HCT116 (cell line): ENCODE measurements around the gene IRAK2. TPM values are rescaled to one million over a fixed set of nuclear protein-coding genes. Genes with fewer than 3 reads are reported as not detected.

Experiments used
- ATAC-seq: fragments of 200-7000 bp; cut with Tn5 transposase; 2 replicates; pipeline ENCODE4 v1.9.1; 2020; ENCODE audit warnings: mild to moderate bottlenecking, moderate library complexity
- BruUV-seq: library from RNA; stranded (reverse); fragments of 400-500 nt; replicated peaks from 2 replicates; lab custom pipeline; 2021; lab: Mats Ljungman, UMichigan
- CTCF ChIA-PET: fragments of 300-600 bp; sonication (Branson Sonifier 250); formaldehyde crosslinking; loops from one replicate; lab custom pipeline; 2021; ENCODE audit warnings: antibody characterized with exemption; lab: Charles Lee
- POLR2A ChIA-PET: fragments of 300-600, 350-600 bp; sonication (Branson Sonifier 250); formaldehyde crosslinking; loops from one replicate; lab custom pipeline; 2021; ENCODE audit warnings: antibody characterized with exemption; lab: Charles Lee
- RAD21 ChIA-PET, 2 experiments: fragments of 300-600 bp; sonication (Branson Sonifier 250); formaldehyde crosslinking; loops; one replicate each; lab custom pipeline; 2023; ENCODE audit warnings: low total read pairs in 2 of 2; ENCODE audit not compliant: uncharacterized antibody in 2 of 2, unreplicated experiment in 2 of 2, low non-redundant PET in 1 of 2; lab: Charles Lee
- DNase-seq: peaks from one replicate; pipeline ENCODE4 v3.0.0-alpha.2; 2010; ENCODE audit warnings: low read depth, low spot score
- H2AFZ ChIP-seq: fragments of 200-600 bp; shearing (Covaris generic), sonication (generic); 2 replicates; pipeline ENCODE4 v1.6.1; 2017; ENCODE audit warnings: low read depth, mixed run types, mixed read lengths, antibody characterized with exemption, low read length; ENCODE audit not compliant: poor library complexity, severe bottlenecking
- H3K27ac ChIP-seq: 2 replicates; pipeline ENCODE4 v1.5.1; 2012; ENCODE audit warnings: low read depth, low read length
- H3K27me3 ChIP-seq: fragments of 200-600 bp; sonication (generic); 2 replicates; pipeline ENCODE4 v1.6.1; 2016; ENCODE audit warnings: mixed run types, low read length, mixed read lengths; ENCODE audit not compliant: insufficient read depth
- H3K36me3 ChIP-seq, 2 experiments: fragments of 200-500 bp in 1 of 2; fragments of 200-600 bp in 1 of 2; sonication (Bioruptor generic) in 1 of 2; sonication (generic) in 1 of 2; 2 replicates each; pipeline versions ENCODE4 v1.5.1 to v1.6.1; 2014 to 2016; ENCODE audit warnings: low read length in 2 of 2, inconsistent platforms in 1 of 2, mixed read lengths in 1 of 2, mixed run types in 1 of 2; ENCODE audit not compliant: insufficient read depth in 2 of 2, control insufficient read depth in 1 of 2
- H3K4me1 ChIP-seq, 2 experiments: fragments of 200-600 bp in 1 of 2; sonication (generic) in 1 of 2; 2 replicates each; pipeline versions ENCODE4 v1.5.1 to v1.6.1; 2012 to 2017; ENCODE audit warnings: low read length in 2 of 2, inconsistent platforms in 1 of 2, mild to moderate bottlenecking in 1 of 2, mixed read lengths in 1 of 2, mixed run types in 1 of 2, moderate library complexity in 1 of 2; ENCODE audit not compliant: insufficient read depth in 2 of 2, control insufficient read depth in 1 of 2
- H3K4me2 ChIP-seq: fragments of 200-600 bp; sonication (generic); 2 replicates; pipeline ENCODE4 v1.6.1; 2017; ENCODE audit warnings: mixed run types, low read length, mixed read lengths
- H3K4me3 ChIP-seq, 2 experiments: fragments of 200-600 bp in 1 of 2; sonication (generic) in 1 of 2; replicated peaks in 1 of 2; 2 replicates each; pipeline ENCODE4 v1.5.1; 2011 to 2016; ENCODE audit warnings: low read length in 2 of 2, control low read depth in 1 of 2, low read depth in 1 of 2, mild to moderate bottlenecking in 1 of 2, mixed read lengths in 1 of 2, mixed run types in 1 of 2
- H3K79me2 ChIP-seq: fragments of 200-600 bp; sonication (generic); 2 replicates; pipeline ENCODE4 v1.6.1; 2017; ENCODE audit warnings: mild to moderate bottlenecking, mixed run types, low read length, moderate library complexity, mixed read lengths; ENCODE audit not compliant: insufficient read depth
- H3K9ac ChIP-seq: fragments of 200-600 bp; sonication (generic); 2 replicates; pipeline ENCODE4 v1.6.1; 2016; ENCODE audit warnings: low read length, mixed read lengths
- H3K9me2 ChIP-seq: fragments of 200-600 bp; sonication (generic), shearing (Covaris generic); 2 replicates; pipeline ENCODE4 v1.6.1; 2017; ENCODE audit warnings: mixed run types, mild to moderate bottlenecking, moderate library complexity; ENCODE audit not compliant: insufficient read depth
- H3K9me3 ChIP-seq, 2 experiments: fragments of 200-500 bp in 1 of 2; fragments of 200-600 bp in 1 of 2; sonication (Bioruptor generic) in 1 of 2; sonication (generic) in 1 of 2; 2 replicates each; pipeline ENCODE4 v1.6.1; 2014 to 2017; ENCODE audit warnings: low read length in 2 of 2, mixed read lengths in 2 of 2, inconsistent platforms in 1 of 2, low read depth in 1 of 2, mild to moderate bottlenecking in 1 of 2, mixed run types in 1 of 2, moderate library complexity in 1 of 2; ENCODE audit not compliant: control insufficient read depth in 1 of 2, insufficient read depth in 1 of 2
- H4K20me1 ChIP-seq: fragments of 200-600 bp; sonication (generic), shearing (Covaris generic); 2 replicates; pipeline ENCODE4 v1.6.1; 2017; ENCODE audit warnings: mixed run types, mild to moderate bottlenecking, moderate library complexity; ENCODE audit not compliant: insufficient read depth
- ATF3 ChIP-seq: IDR thresholded peaks from 2 replicates; pipeline ENCODE4 v1.6.1; 2012
- CBX3 ChIP-seq: IDR thresholded peaks from 2 replicates; pipeline ENCODE4 v1.6.1; 2012; ENCODE audit warnings: low read depth
- CEBPB ChIP-seq: IDR thresholded peaks from 2 replicates; pipeline ENCODE4 v1.6.1; 2012; ENCODE audit warnings: low read depth
- CTCF ChIP-seq, 3 experiments: fragments of 200-600 bp in 1 of 3; sonication (generic) in 1 of 3; IDR thresholded peaks in 2 of 3; conservative IDR thresholded peaks in 1 of 3; 2 replicates each; pipeline ENCODE4 v1.5.1; 2012 to 2017; ENCODE audit warnings: low read depth in 2 of 3, low read length in 2 of 3, antibody characterized with exemption in 1 of 3, borderline replicate concordance in 1 of 3, control low read depth in 1 of 3, mild to moderate bottlenecking in 1 of 3, mixed read lengths in 1 of 3, mixed run types in 1 of 3, moderate library complexity in 1 of 3; ENCODE audit not compliant: insufficient read depth in 1 of 3
- EGR1 ChIP-seq: IDR thresholded peaks from 2 replicates; pipeline ENCODE4 v1.6.1; 2012; ENCODE audit warnings: low read depth
- ELF1 ChIP-seq: IDR thresholded peaks from 2 replicates; pipeline ENCODE4 v1.6.1; 2012; ENCODE audit warnings: low read depth, borderline replicate concordance
- EZH2 ChIP-seq: fragments of 200-600 bp; sonication (generic); IDR thresholded peaks from 2 replicates; pipeline ENCODE4 v1.6.1; 2017; ENCODE audit warnings: antibody characterized with exemption, mixed run types
- EZH2phosphoT487 ChIP-seq: fragments of 200-600 bp; IDR thresholded peaks from 2 replicates; pipeline ENCODE4 v1.6.1; 2018; ENCODE audit warnings: antibody characterized with exemption, borderline replicate concordance
- JUND ChIP-seq: IDR thresholded peaks from 2 replicates; pipeline ENCODE4 v1.6.1; 2012
- MAX ChIP-seq: IDR thresholded peaks from 2 replicates; pipeline ENCODE4 v1.6.1; 2012
- POLR2AphosphoS5 ChIP-seq: IDR thresholded peaks from 2 replicates; pipeline ENCODE4 v1.6.1; 2011; ENCODE audit warnings: mild to moderate bottlenecking, low read depth, low read length, moderate library complexity
- RAD21 ChIP-seq: IDR thresholded peaks from 2 replicates; pipeline ENCODE4 v1.6.1; 2012; ENCODE audit warnings: low read depth, mild to moderate bottlenecking
- SP1 ChIP-seq: IDR thresholded peaks from 2 replicates; pipeline ENCODE4 v1.6.1; 2012; ENCODE audit warnings: low read depth
- SRF ChIP-seq: IDR thresholded peaks from 2 replicates; pipeline ENCODE4 v1.6.1; 2012; ENCODE audit warnings: low read depth
- TCF7L2 ChIP-seq: IDR thresholded peaks from 2 replicates; pipeline ENCODE4 v1.7.0; 2011; ENCODE audit warnings: borderline replicate concordance, inconsistent platforms; ENCODE audit not compliant: insufficient read depth, insufficient read length; ENCODE audit errors: extremely low read depth
- YY1 ChIP-seq: IDR thresholded peaks from 2 replicates; pipeline ENCODE4 v1.6.1; 2011; ENCODE audit warnings: low read length, low read depth, moderate library complexity, mild to moderate bottlenecking; ENCODE audit not compliant: insufficient replicate concordance; ENCODE audit errors: extremely low read depth
- ZFX ChIP-seq: fragments of 450-650 bp; IDR thresholded peaks from 2 replicates; pipeline ENCODE4 v1.6.1; 2017
- ZNF274 ChIP-seq: fragments of 200-500 bp; sonication (Bioruptor generic); IDR thresholded peaks from 2 replicates; pipeline ENCODE4 v1.6.1; 2014; ENCODE audit warnings: mild to moderate bottlenecking, low read depth, low read length, inconsistent platforms
- intact Hi-C: fragments of 100-400 bp; cut with micrococcal nuclease; formaldehyde crosslinking; loops from 2 replicates; pipeline ENCODE4 v1.10.0; 2022
- total RNA-seq: library from RNA; stranded (reverse); gene quantifications from one replicate; pipeline ENCODE4 v1.2.1, GENCODE V29; 2021; ENCODE audit not compliant: unreplicated experiment
- TF ChIP-seq, protein P1 (sequence below): IDR thresholded peaks from 2 replicates; pipeline ENCODE4 v1.6.1; 2011; ENCODE audit warnings: mild to moderate bottlenecking, low read length, moderate library complexity; ENCODE audit not compliant: insufficient replicate concordance; ENCODE audit errors: extremely low read depth

IRAK2 gene
- total RNA-seq, 1 experiment from 2014 or later: 3.6 TPM

DNA sequence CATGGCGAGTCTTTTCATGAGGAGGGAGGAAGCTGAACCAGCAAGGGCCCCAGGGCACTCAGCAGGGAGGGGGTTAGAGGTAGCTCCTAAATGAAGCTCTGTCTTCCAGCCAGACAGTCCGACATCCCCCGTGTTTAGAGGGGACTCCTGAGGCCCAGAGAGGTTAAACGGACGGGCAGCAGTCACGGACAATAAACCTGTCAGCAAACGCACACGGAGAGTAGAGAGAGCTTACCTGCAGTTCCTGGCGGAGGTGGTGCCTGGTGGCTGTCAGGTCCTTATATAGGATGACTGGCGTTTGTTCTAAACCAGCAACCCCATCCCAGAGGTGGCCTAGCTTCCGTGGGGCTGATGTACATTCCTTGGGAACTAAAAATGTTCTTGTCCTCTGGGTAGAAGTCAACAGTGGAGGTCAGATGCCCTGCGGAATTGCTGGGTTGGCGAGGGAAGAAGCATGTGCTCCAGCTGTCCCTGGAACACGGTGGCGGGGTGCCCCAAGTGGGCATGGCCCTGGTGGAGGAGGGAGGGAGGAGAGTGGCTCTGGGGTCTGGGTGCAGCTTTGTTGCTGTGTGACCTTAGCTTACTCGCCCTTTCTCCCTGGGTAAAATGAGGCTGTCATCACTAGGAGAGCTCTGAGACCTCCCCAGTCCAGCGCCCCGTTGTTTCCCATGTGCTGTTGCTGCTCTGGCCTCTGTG is 125.9 kb downstream of the IRAK2 start:
- no peak overlapping the region for H3K27ac ChIP-seq
- no peaks in the 10 kb centered on the region for H3K79me2 ChIP-seq
- CTCF ChIA-PET: no interaction called here
- no peak overlapping the region for H3K4me2 ChIP-seq
- peaks cover 0 to 9% of the 10 kb centered on the region in 2 experiments; a peak in 2 of 4 replicates for H3K4me1 ChIP-seq
- no peak overlapping the region for H3K4me3 ChIP-seq
- DNase-seq (no peak), ATAC-seq (no peak)
- H3K9me3 ChIP-seq: no peaks in the 10 kb centered on the region
- no peaks in the 10 kb centered on the region for H3K9me2 ChIP-seq
- RAD21 ChIA-PET: interaction anchor here in 1 of 2 experiments (0.6 kb wide), 1 partner anchor 295 kb away, joined by 3 read pairs; no protein-coding TSS in a partner anchor
- no peaks in the 10 kb centered on the region for H4K20me1 ChIP-seq
- intact Hi-C loops: no loop called here
- H3K36me3 ChIP-seq: peaks cover 8% of the 10 kb centered on the region in 2 experiments; a peak in 1 of 4 replicates
- no peak overlapping the region for H3K9ac ChIP-seq
- no peaks in the 10 kb centered on the region for H3K27me3 ChIP-seq
- POLR2A ChIA-PET: no interaction called here
- no TSS peak for BruUV-seq
- TF ChIP-seq POLR2AphosphoS5: no peak
- no peak for TF ChIP-seq ATF3
- no peak for TF ChIP-seq YY1
- no peak for TF ChIP-seq MAX
- no peak for TF ChIP-seq CTCF (IDR thresholded peaks at IDR 0.05 in 2 of 3, conservative IDR thresholded peaks at IDR 0.05 in 1 of 3; ENCODE audit: borderline replicate concordance in 1 of 3, insufficient read depth in 1 of 3, low read depth in 2 of 3, low read length in 2 of 3)
- TF ChIP-seq CBX3: no peak
- TF ChIP-seq EZH2phosphoT487: no peak
- TF ChIP-seq, protein P1, sequence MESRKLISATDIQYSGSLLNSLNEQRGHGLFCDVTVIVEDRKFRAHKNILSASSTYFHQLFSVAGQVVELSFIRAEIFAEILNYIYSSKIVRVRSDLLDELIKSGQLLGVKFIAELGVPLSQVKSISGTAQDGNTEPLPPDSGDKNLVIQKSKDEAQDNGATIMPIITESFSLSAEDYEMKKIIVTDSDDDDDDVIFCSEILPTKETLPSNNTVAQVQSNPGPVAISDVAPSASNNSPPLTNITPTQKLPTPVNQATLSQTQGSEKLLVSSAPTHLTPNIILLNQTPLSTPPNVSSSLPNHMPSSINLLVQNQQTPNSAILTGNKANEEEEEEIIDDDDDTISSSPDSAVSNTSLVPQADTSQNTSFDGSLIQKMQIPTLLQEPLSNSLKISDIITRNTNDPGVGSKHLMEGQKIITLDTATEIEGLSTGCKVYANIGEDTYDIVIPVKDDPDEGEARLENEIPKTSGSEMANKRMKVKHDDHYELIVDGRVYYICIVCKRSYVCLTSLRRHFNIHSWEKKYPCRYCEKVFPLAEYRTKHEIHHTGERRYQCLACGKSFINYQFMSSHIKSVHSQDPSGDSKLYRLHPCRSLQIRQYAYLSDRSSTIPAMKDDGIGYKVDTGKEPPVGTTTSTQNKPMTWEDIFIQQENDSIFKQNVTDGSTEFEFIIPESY: no peak
- TF ChIP-seq ELF1: no peak
- no peak for TF ChIP-seq CEBPB
- no peak for TF ChIP-seq RAD21
- no peak for TF ChIP-seq ZFX
- TF ChIP-seq SRF: no peak
- no peak for TF ChIP-seq EGR1
- TF ChIP-seq EZH2: no peak
- TF ChIP-seq JUND: no peak
- TF ChIP-seq ZNF274: no peak
- TF ChIP-seq SP1: no peak
- TF ChIP-seq TCF7L2: no peak
- no peak overlapping the region for H2AFZ ChIP-seq
